Activated CD8-positive, alpha-beta memory T cell treated with anti-CD3 and anti-CD28 coated beads, Interleukin-2, amount 50 U/mL, for 4 hours (primary cell): ENCODE data around the gene RGCC.
"Not testable (repeated sequence)": the region's sequence is repeated elsewhere in the genome, so short reads cannot be mapped to it uniquely, and the experiment has no call there.

Source experiments
- DNase-seq: peaks from one replicate; pipeline ENCODE4 v3.0.0-alpha.2; 2020

The RGCC gene

GRCh38 chr13:41456768-41457588 is at the start of gene RGCC:
Gene RGCC (plus strand): TSS chr13:41457550. CDS start chr13:41457708, 158 bp downstream.
- DNase-seq: peak; percentile 98

DNA sequence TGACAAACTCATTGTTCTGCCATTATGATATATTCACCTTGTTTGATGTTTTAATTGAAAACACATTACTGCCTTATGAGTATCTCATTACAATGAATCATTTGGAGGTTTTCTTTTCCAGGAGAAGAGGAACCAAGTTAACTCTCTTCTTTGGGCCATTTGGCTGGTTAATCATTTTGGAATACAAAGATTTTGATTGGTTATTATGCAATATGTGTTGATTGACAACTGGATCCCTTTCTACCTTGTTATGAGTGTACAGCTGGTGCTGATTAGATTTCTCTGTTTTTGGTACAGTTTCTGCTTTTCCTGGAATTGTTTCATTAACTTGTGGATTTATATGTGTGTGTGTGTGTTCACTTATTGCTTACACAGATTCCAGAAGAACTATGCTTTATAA is 49.2 kb upstream of the RGCC start:
- DNase-seq: no peak

GRCh38 chr13:41408746-41409145 is 48.6 kb upstream of the RGCC start:
- no peak for DNase-seq

GRCh38 chr13:41409611-41410010 is 47.7 kb upstream of the RGCC start:
- no peak for DNase-seq

- no peak for DNase-seq
These were observed 46.3 kb upstream of the RGCC start for GRCh38 chr13:41411060-41411459.

- DNase-seq: no peak
These were observed 45.8 kb upstream of the RGCC start for GRCh38 chr13:41411522-41411921.

GRCh38 chr13:41413872-41414271 is 43.5 kb upstream of the RGCC start:
- DNase-seq: no peak

- no peak for DNase-seq
These were observed 41.1 kb upstream of the RGCC start for GRCh38 chr13:41416276-41416675.

DNA sequence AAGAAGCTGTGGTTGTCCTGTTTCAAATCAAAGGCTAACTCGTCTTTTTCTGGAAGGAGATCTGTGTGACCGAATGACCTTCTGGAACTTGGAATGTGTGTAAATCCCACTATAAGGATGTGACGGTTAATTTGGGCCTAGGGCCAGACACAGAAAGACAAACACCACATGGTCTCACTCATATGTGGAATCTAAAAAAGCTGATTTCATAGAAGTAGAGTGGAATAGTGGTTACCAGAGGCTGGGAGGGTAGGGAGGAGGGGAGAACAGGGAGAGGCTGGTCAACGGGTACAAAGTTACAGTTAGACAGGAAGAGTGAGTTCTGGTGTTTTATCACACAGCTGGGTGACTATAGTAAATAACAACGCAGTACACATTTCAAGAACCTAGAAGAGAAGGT is 39.3 kb upstream of the RGCC start:
- DNase-seq: no peak

- no peak for DNase-seq
These were observed 38.6 kb upstream of the RGCC start for GRCh38 chr13:41418731-41419130.

- no peak for DNase-seq
These were observed 38.1 kb upstream of the RGCC start for GRCh38 chr13:41419206-41419605.

DNA sequence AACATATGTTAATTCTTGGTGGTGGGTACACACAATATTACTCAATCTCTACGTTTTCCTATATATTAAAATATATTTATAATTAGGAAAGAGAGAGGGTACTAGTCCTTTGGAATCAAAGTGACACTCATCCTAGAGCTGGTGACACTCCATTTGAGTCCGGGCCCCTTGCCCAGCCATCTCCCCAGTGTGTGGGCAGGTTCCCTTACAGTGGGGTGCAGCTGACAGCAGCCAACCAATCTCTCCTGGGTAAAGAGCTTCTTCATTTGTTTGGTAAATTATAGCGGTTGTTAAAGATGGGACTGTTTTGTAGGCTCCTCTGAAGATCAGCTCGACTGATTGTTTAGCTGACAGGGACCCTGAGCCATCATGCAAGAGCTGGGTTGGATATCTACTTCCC is 37.2 kb upstream of the RGCC start:
- no peak for DNase-seq

- not testable (repeated sequence) for DNase-seq
These were observed 36.0 kb upstream of the RGCC start for GRCh38 chr13:41421330-41421729.

DNA sequence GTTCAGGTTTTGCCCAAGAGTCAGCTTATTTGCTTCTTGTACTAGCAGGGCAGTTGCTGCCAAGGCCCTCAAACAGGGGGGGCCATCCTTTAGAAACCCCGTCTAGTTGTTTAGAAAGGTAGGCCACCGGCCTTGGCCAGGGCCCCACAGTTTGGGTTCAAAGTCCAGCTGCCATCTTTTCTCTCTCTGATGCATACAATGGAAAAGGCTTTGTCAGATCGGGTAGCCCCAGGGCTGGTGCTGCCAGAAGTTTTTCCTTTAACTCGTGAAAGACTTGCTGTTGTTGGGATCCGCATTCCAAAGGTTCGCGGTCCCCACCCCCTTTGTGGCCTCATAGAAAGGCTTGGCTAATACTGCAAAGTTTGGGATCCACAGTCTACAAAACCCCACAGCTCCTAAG is 35.4 kb upstream of the RGCC start:
- not testable (repeated sequence) for DNase-seq

DNA sequence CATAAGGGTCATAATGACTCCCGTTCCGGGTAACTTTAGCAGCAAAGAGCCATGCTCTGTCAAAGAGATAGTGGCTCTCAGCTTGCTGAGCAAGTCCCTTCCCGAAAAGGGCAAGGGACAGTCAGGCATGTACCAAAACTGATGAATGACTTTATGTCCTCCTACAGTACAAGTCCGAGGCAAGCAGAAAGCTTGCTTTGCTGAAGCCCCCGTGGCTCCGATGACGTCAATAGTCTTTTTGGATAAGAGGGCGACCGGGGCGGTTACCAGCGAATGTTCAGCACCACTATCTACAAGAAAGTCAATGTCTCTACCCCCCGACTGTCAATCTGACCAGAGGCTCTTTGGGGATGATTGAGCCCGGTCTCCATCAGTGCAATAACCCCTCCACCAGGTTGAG is 34.1 kb upstream of the RGCC start:
- not testable (repeated sequence) for DNase-seq

GRCh38 chr13:41424675-41425074 is 32.7 kb upstream of the RGCC start:
- not testable (repeated sequence) for DNase-seq

DNA sequence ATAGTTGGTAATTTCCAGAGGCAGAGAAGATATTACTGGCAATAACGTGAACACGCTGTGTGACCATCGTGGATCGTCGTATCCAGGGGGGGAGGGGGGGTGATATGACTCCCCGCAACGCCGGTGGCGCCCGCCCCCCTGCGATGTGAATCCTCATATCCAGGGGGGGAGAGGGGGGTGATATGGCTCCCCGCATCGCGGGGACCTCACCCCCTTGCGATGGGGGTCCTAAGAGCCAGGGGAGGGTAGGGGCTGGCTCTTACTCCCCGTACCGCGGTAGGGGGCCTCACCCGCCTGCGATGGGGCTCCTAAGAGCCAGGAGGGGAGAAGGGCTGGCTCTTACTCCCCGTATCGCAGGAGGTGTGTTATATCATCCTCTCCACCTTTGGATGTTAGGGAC is 31.3 kb upstream of the RGCC start:
- no peak for DNase-seq

DNA sequence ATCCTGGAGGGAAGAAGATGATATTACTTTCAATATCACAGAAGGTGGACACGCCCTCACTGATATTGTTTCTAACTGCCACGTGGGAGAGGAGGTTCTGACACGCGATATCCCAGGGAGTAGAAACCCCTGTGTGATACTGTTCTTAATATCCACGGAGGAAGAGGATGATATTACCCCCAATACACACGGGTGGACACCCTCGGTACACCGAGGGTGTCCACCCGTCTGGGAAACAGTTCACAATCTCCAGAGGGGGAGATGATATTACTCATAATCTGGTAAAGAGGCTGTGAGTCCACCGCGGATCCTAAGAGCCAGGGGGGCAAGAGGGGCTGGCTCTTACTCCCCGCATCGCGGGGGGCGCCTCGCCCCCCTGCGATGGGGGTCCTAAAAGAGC is 29.7 kb upstream of the RGCC start:
- no peak for DNase-seq

- peak; percentile 67 for DNase-seq
These were observed 29.2 kb upstream of the RGCC start for GRCh38 chr13:41428155-41428554.

DNA sequence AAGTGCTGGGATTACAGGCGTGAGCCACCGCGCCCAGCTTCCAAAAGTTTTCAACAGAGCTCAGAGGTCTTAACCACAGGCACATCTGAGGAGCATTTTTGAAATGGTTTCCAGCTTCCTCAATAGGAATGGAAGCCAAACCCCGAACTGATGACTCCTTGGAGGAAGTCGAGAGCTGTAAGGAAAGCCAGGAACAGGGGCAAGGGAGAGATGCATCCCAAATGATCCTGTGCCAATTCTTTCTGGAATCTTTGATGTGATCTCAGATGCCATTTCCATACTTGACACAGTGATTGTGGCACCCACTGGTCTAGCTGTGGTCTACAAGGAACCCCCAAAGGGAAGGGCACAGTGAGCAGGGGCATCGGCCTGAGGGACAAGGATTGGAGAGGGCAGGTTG is 23.3 kb upstream of the RGCC start:
- not testable (repeated sequence) for DNase-seq

GRCh38 chr13:41434831-41435520 is 22.4 kb upstream of the RGCC start:
- no peak for DNase-seq

DNA sequence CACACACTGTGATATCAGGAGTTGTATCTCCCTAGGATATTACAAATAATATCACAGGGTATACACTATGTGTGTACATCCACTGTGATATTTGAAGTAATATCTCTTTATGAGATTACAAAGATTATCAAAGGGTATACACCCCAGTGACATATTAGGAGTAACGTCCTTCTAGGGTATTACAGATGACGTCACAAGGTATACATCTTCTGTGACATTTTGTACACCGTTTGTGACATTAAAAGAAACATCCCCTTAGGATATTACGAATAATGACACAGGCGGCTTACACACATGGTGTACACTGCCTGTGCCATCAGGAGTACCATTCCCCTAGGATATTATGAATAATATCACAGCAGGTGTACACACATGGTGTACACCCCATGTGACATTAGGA is 13.4 kb upstream of the RGCC start:
- no peak for DNase-seq

DNA sequence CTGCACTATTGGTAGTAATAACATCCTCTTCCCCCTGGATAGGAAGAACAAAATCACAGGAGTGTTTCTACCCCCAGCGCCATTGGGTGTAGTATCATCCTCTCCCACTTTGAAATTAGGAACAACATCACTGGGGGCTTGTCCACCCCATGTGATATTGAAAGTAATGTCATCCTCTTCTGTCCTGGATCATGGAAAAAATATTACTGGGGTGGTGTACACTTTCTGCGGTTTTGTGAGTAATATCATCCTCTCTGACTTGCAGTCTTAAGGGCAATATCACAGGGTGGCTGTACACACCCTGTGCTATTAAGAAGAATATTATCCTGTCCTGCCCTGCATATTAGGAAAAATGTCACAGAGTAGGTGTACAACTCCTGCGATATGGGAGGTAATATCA is 4.9 kb upstream of the RGCC start:
- no peak for DNase-seq

DNA sequence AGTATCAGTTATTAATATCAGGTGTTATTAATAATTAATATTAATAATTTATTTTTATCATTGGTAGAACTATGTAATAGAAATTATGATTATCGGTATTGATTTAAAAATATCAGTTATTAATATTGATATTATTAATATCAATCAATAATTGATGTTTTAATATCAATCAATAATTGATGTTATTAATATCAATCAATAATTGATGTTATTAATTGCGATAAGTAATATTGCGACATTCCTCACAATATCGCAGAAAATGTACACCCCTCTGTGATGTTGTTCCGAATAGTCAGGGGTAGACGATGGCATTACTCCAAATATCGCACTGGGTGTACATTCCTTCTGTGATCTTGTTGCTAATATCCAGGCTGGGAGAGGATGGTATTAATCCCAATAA is 3.7 kb upstream of the RGCC start:
- DNase-seq: no peak

DNA sequence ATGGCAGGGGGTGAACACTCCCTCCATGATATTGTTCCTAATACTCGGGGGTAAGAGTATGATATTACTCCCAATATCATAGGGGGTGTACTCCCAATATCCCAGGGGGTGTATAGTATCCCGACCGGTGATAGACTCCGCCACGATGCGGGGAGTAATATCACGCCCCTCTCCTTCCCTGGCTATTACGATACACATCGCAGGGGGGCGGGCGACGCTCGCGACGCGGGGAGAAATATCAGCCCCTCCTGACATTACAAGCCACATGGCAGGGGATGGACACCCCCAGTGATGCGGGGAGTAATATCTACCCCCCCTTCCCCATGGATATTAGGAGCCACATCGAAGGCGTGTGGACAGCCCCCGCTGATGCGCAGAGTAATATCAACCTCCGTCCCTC is 3.2 kb upstream of the RGCC start:
- DNase-seq: no peak
